AG04449 (cell line): ENCODE data around the gene AFF2.

Experiments used
- CTCF ChIA-PET: fragments of 350-600 bp; formaldehyde crosslinking; extraction: SDS; loops from one replicate; lab custom pipeline; 2021; ENCODE audit warnings: antibody characterized with exemption; lab: Yijun Ruan, JAX
- POLR2A ChIA-PET: fragments of 400-600, 350-600 bp; formaldehyde crosslinking; extraction: SDS; loops from one replicate; lab custom pipeline; 2020; ENCODE audit warnings: antibody characterized with exemption, inconsistent platforms; lab: Yijun Ruan, JAX
- DNase-seq: peaks from one replicate; pipeline ENCODE4 v3.0.0-alpha.2; 2010; ENCODE audit warnings: low read depth, low spot score
- H3K4me3 ChIP-seq: 2 replicates; pipeline ENCODE4 v1.5.1; 2011; ENCODE audit warnings: low read depth, mild to moderate bottlenecking, control low read depth, low read length
- CTCF ChIP-seq: IDR thresholded peaks from one replicate; pipeline ENCODE4 v1.5.1; 2011; ENCODE audit warnings: mild to moderate bottlenecking, moderate library complexity, low read length, control low read depth, inconsistent platforms; ENCODE audit not compliant: insufficient read depth; ENCODE audit errors: missing control alignments

AFF2 gene

GRCh38 chrX:148715361-148715760 lies 214.9 kb downstream of the AFF2 start:
- ChIA-PET CTCF (no interaction called here), POLR2A (no interaction called here)
- DNase-seq = no peak
- H3K4me3 ChIP-seq = no peak overlapping the region
- no peak for TF ChIP-seq CTCF

- no peak for DNase-seq
- no peak overlapping the region for H3K4me3 ChIP-seq
- TF ChIP-seq CTCF = no peak
- POLR2A ChIA-PET = no interaction called here
- CTCF ChIA-PET = no interaction called here
Measured at GRCh38 chrX:148722966-148723365, 222.5 kb downstream of the AFF2 start.

GRCh38 chrX:148723551-148723950 lies 223.1 kb downstream of the AFF2 start:
- no peak for TF ChIP-seq CTCF
- no peak overlapping the region for H3K4me3 ChIP-seq
- ChIA-PET POLR2A (no interaction called here), CTCF (interaction anchor here (0.6 kb wide), 1 partner anchor 719 kb away, joined by 3 read pairs; no protein-coding TSS in a partner anchor)
- no peak for DNase-seq

DNA sequence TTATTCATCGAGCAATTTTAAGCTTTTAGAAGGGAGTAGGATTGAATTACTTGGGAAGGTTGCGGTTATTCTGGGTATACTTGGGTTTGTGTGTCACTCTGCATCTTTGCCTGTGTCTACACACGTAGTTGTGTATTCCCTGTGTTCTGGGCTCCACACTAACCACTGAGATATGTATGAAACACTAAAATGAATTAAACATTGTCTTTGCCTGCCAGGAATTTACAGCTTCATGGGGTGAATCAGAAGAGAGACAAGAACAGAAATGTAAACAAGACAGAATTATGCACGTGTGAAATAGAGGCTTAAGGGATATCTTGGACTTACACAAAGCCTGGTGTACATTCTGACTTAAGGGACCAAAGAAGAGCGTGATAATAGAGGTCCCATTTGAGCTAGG lies 228.5 kb downstream of the AFF2 start:
- ChIA-PET CTCF (no interaction called here), POLR2A (no interaction called here)
- no peak for DNase-seq
- no peak overlapping the region for H3K4me3 ChIP-seq
- TF ChIP-seq CTCF = no peak

- TF ChIP-seq CTCF = no peak
- no peak for DNase-seq
- POLR2A ChIA-PET = no interaction called here
- no peak overlapping the region for H3K4me3 ChIP-seq
- CTCF ChIA-PET = no interaction called here
Measured at GRCh38 chrX:148732743-148733142, 232.3 kb downstream of the AFF2 start.

GRCh38 chrX:148741441-148741840 lies 241.0 kb downstream of the AFF2 start:
- no peak overlapping the region for H3K4me3 ChIP-seq
- CTCF ChIA-PET = no interaction called here
- TF ChIP-seq CTCF = no peak
- no peak for DNase-seq
- POLR2A ChIA-PET = no interaction called here
